Colonic mucosa (tissue), 4 donors: Measurements from ENCODE around the gene MOCOS. TPM values are rescaled to one million over a fixed set of nuclear protein-coding genes. Genes with fewer than 3 reads are reported as not detected.

ENCODE experiments used
- DNase-seq: peaks from one replicate; pipeline ENCODE4 v3.0.0-alpha.2; 2020
- H3K27ac ChIP-seq: fragments of 200-600 bp; one replicate; pipeline ENCODE4 v1.8.0; 2021
- H3K27me3 ChIP-seq: fragments of 200-600 bp; one replicate; pipeline ENCODE4 v1.8.0; 2021
- H3K36me3 ChIP-seq: fragments of 200-600 bp; one replicate; pipeline ENCODE4 v1.8.0; 2021
- H3K4me1 ChIP-seq: fragments of 200-600 bp; one replicate; pipeline ENCODE4 v1.8.0; 2021; ENCODE audit warnings: mild to moderate bottlenecking
- H3K4me3 ChIP-seq: fragments of 200-600 bp; one replicate; pipeline ENCODE4 v1.8.0; 2021
- H3K9ac ChIP-seq, 2 donors: one replicate each; pipeline ENCODE4 v1.7.0; 2013; ENCODE audit warnings: control low read depth in 2 of 2, low read depth in 2 of 2, low read length in 2 of 2
- H3K9me3 ChIP-seq: fragments of 200-600 bp; one replicate; pipeline ENCODE4 v1.8.0; 2021
- CTCF ChIP-seq: fragments of 200-600 bp; IDR thresholded peaks from one replicate; pipeline ENCODE4 v1.8.0; 2022; ENCODE audit warnings: antibody characterized with exemption, mild to moderate bottlenecking
- intact Hi-C: fragments of 100-400 bp; cut with DNase I; formaldehyde crosslinking; loops from one replicate; pipeline ENCODE4 v1.14.1; 2022
- total RNA-seq, 2 donors: library from RNA; stranded (reverse); fragmentation: NEBNext Ultra II Directional in 1 of 2; extraction: Animal tissue kit (Norgen Biotek cat#: 25700) in 1 of 2; gene quantifications; one replicate each; pipeline ENCODE4 v1.2.1, GENCODE V29; 2021
- donor health status: healthy.
- donor health status: DM: no; HTN: no; CAD: no.
- donor health status: DM: no; HTN: no; CAD: no.

Gene MOCOS
- total RNA-seq, 2 donors from 2014 or later: 6.8 to 10.0 TPM

- Histone ChIP-seq H3K9ac (no peak overlapping the region), H3K36me3 (no peaks in the 10 kb centered on the region), H3K27me3 (no peaks in the 10 kb centered on the region), H3K27ac (no peak overlapping the region), H3K4me1 (no peaks in the 10 kb centered on the region), H3K9me3 (no peaks in the 10 kb centered on the region), H3K4me3 (no peak overlapping the region)
- no peak for TF ChIP-seq CTCF
- intact Hi-C loops: no loop called here
- no peak for DNase-seq
Measured at GRCh38 chr18:36262971-36263370, 75.7 kb downstream of the MOCOS start.

GRCh38 chr18:36264283-36264682, 77.0 kb downstream of the MOCOS start:
- intact Hi-C loops: no loop called here
- Histone ChIP-seq H3K9ac (no peak overlapping the region), H3K9me3 (no peaks in the 10 kb centered on the region), H3K27me3 (no peaks in the 10 kb centered on the region), H3K36me3 (no peaks in the 10 kb centered on the region), H3K4me3 (no peak overlapping the region), H3K27ac (no peak overlapping the region), H3K4me1 (no peaks in the 10 kb centered on the region)
- DNase-seq: no peak
- TF ChIP-seq CTCF: no peak

GRCh38 chr18:36265015-36265414, 77.7 kb downstream of the MOCOS start:
- no peaks in the 10 kb centered on the region for H3K36me3 ChIP-seq
- no peaks in the 10 kb centered on the region for H3K27me3 ChIP-seq
- H3K9me3 ChIP-seq: no peaks in the 10 kb centered on the region
- intact Hi-C loops: no loop called here
- H3K4me1 ChIP-seq: no peaks in the 10 kb centered on the region
- H3K9ac ChIP-seq: no peak overlapping the region
- no peak overlapping the region for H3K27ac ChIP-seq
- no peak overlapping the region for H3K4me3 ChIP-seq
- TF ChIP-seq CTCF: no peak
- no peak for DNase-seq

- Histone ChIP-seq H3K27me3 (no peaks in the 10 kb centered on the region), H3K9me3 (no peaks in the 10 kb centered on the region), H3K36me3 (no peaks in the 10 kb centered on the region), H3K4me3 (no peak overlapping the region), H3K9ac (no peak overlapping the region), H3K4me1 (no peaks in the 10 kb centered on the region), H3K27ac (no peak overlapping the region)
- intact Hi-C loops: no loop called here
- no peak for DNase-seq
- no peak for TF ChIP-seq CTCF
Measured at GRCh38 chr18:36269157-36269556, 81.9 kb downstream of the MOCOS start.

- Histone ChIP-seq H3K4me3 (no peak overlapping the region), H3K4me1 (no peaks in the 10 kb centered on the region), H3K27me3 (no peaks in the 10 kb centered on the region), H3K9me3 (no peaks in the 10 kb centered on the region), H3K27ac (no peak overlapping the region), H3K9ac (no peak overlapping the region), H3K36me3 (no peaks in the 10 kb centered on the region)
- DNase-seq: no peak
- intact Hi-C loops: no loop called here
- no peak for TF ChIP-seq CTCF
Measured at GRCh38 chr18:36271153-36271552, 83.9 kb downstream of the MOCOS start.

GRCh38 chr18:36273347-36273746, 86.0 kb downstream of the MOCOS start:
- no peaks in the 10 kb centered on the region for H3K9me3 ChIP-seq
- H3K9ac ChIP-seq: no peak overlapping the region
- no peak overlapping the region for H3K4me3 ChIP-seq
- no peaks in the 10 kb centered on the region for H3K36me3 ChIP-seq
- no peak overlapping the region for H3K27ac ChIP-seq
- DNase-seq: no peak
- no peak for TF ChIP-seq CTCF
- no peaks in the 10 kb centered on the region for H3K27me3 ChIP-seq
- intact Hi-C loops: no loop called here
- H3K4me1 ChIP-seq: no peaks in the 10 kb centered on the region
